Kidney epithelial cell (primary cell): ENCODE measurements around the gene SEMA5A. TPM values are rescaled to one million over a fixed set of nuclear protein-coding genes. Genes with fewer than 3 reads are reported as not detected.

Source experiments
- DNase-seq: peaks from one replicate; pipeline ENCODE4 v3.0.0-alpha.2; 2010; ENCODE audit warnings: low read depth
- H3K27me3 ChIP-seq: 2 replicates; pipeline ENCODE4 v1.6.0; 2011; ENCODE audit warnings: low read length; ENCODE audit not compliant: control insufficient read depth, insufficient read depth
- H3K36me3 ChIP-seq: 2 replicates; pipeline ENCODE4 v1.5.1; 2011; ENCODE audit warnings: low read length; ENCODE audit not compliant: control insufficient read depth, insufficient read depth
- H3K4me3 ChIP-seq: 2 replicates; pipeline ENCODE4 v1.5.1; 2011; ENCODE audit warnings: low read depth, mild to moderate bottlenecking, control low read depth, low read length
- total RNA-seq: library from RNA; depleted of rRNA; stranded (reverse); fragments of >200 nt; gene quantifications from 2 replicates; pipeline ENCODE4 v1.2.3, GENCODE V29; 2015
- TF ChIP-seq, protein P1 (sequence below): IDR thresholded peaks from 2 replicates; pipeline ENCODE4 v1.5.1; 2011; ENCODE audit warnings: mild to moderate bottlenecking, moderate library complexity, low read length, control low read depth, inconsistent platforms; ENCODE audit not compliant: insufficient read depth, poor library complexity, severe bottlenecking

Gene SEMA5A
- total RNA-seq, 1 donor from 2014 or later = 4.7 TPM

DNA sequence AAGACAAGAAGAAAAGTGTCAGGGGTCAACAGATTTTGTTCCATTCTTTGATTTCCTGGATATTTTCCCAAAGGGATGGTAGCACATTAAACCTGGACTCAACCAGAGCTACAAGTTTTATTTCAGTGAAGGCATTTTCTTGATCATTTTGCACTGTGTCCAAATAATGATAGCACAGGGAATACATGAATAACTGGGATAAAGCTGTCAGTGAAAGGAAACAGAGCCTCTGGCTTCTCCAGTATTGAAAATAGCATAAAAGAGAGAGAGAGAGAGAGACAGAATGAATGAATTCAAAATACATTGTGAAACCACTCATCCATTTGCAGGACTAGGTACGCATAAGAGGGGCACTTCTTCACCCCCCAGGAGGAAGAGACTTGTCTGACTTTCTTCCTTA lies 43.0 kb downstream of the SEMA5A start:
- Histone ChIP-seq H3K27me3 (no peaks in the 10 kb centered on the region), H3K4me3 (no peak overlapping the region), H3K36me3 (no peaks in the 10 kb centered on the region)
- DNase-seq = no peak
- TF ChIP-seq, protein P1, sequence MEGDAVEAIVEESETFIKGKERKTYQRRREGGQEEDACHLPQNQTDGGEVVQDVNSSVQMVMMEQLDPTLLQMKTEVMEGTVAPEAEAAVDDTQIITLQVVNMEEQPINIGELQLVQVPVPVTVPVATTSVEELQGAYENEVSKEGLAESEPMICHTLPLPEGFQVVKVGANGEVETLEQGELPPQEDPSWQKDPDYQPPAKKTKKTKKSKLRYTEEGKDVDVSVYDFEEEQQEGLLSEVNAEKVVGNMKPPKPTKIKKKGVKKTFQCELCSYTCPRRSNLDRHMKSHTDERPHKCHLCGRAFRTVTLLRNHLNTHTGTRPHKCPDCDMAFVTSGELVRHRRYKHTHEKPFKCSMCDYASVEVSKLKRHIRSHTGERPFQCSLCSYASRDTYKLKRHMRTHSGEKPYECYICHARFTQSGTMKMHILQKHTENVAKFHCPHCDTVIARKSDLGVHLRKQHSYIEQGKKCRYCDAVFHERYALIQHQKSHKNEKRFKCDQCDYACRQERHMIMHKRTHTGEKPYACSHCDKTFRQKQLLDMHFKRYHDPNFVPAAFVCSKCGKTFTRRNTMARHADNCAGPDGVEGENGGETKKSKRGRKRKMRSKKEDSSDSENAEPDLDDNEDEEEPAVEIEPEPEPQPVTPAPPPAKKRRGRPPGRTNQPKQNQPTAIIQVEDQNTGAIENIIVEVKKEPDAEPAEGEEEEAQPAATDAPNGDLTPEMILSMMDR = no peak

DNA sequence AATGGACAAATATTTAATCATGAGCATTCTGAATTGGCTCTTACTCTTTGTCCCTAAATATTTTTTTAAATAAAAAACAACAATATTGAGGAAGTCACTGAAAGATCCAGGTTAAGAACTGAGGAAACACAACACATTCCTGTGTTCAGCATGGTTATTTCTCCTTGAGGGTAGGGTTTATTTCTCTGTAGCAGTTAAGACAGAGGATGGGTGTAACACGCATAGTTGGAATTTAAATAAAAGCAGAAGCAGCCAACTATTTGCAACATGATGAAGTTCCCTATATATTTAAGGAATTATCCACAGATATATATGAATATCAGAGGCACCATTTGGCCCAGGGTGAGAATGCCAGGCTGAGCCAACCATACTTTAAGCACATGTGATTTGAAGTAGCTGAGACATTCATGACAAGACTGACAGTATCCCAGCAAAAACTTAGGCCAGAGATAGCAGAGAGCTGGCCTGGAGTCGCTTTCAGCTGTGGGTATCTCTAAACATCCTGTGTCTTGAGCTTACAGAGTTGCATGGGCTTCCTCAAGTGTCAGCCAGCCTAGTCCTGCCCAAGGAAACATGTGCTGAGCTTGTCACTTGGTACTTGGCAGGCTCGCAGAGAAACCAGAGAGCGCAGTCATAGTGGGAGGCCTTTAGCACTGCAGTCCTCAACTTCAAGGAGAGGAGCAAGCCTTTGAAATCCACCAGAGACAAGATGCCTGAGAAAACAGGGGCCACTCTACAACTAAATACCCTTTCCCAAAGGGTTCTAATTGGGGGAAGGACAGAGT lies 43.6 kb downstream of the SEMA5A start:
- no peak overlapping the region for H3K4me3 ChIP-seq
- DNase-seq = no peak
- no peaks in the 10 kb centered on the region for H3K36me3 ChIP-seq
- TF ChIP-seq, protein P1 = no peak
- no peaks in the 10 kb centered on the region for H3K27me3 ChIP-seq

DNA sequence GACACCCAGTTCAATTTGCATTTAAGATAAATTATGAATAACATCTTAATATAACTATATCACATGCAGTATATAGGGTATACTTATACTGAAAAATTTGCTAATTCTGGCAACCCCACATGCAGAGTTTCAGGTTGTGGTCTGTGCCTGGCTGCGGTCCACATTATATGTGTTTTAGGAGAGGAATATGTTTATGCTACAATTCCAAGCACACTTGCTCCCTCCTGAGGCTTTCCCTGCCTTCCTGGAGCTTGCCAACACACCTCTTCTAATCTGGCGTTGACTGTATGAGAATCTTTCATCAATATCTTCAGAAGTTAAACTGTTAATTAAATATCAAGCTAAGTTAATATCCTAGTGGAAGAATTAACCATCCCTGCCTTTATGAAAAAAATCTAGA lies 45.2 kb downstream of the SEMA5A start:
- TF ChIP-seq, protein P1 = no peak
- no peak for DNase-seq
- H3K27me3 ChIP-seq = no peaks in the 10 kb centered on the region

DNA sequence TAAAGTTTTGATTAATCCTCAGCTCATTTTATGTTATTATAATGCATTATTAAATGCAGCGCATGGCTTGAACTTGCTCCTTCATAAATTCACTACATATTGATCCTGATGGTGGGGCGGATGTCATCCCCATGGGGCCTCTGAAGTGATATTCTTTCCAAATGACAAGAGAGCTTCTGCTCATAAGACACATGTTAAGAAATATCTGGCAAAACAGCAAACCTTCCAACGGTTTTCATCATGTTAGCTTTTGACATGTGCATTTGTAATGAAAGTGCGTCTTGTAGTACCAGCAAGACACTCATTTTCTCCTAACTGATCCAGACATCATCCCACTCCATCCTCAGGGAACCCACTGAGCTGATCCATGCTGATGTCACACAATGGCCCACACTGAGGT lies 45.7 kb downstream of the SEMA5A start:
- Histone ChIP-seq H3K36me3 (no peaks in the 10 kb centered on the region), H3K27me3 (no peaks in the 10 kb centered on the region), H3K4me3 (no peak overlapping the region)
- TF ChIP-seq, protein P1 = no peak
- no peak for DNase-seq

More for the DNA sequence above, 45.2 kb downstream of the SEMA5A start:
- Histone ChIP-seq H3K36me3 (no peaks in the 10 kb centered on the region), H3K4me3 (no peak overlapping the region)

DNA sequence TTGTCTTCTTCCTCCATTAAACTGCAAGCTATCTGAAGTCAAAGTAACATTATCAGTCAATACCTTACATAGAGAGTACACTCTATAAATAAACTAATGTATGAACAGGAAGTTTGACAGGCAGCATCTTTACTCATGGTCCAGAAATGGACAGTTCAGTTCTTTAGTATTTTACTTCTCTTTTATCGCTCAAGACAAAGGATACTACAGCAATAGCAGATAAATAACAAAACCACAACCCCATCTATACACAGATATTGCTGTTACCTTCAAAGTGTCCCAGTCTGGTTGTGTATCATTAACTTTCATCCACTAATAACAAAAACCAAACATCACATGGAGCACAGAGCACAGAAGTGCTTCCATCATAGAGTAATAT lies 46.4 kb downstream of the SEMA5A start:
- Histone ChIP-seq H3K36me3 (no peaks in the 10 kb centered on the region), H3K4me3 (no peak overlapping the region), H3K27me3 (no peaks in the 10 kb centered on the region)
- TF ChIP-seq, protein P1 = no peak
- no peak for DNase-seq
